ENCODE measurements around the gene CACNA2D3.
"Not testable (repeated sequence)": the region's sequence is repeated elsewhere in the genome, so short reads cannot be mapped to it uniquely, and the experiment has no call there.

The CACNA2D3 gene

DNA sequence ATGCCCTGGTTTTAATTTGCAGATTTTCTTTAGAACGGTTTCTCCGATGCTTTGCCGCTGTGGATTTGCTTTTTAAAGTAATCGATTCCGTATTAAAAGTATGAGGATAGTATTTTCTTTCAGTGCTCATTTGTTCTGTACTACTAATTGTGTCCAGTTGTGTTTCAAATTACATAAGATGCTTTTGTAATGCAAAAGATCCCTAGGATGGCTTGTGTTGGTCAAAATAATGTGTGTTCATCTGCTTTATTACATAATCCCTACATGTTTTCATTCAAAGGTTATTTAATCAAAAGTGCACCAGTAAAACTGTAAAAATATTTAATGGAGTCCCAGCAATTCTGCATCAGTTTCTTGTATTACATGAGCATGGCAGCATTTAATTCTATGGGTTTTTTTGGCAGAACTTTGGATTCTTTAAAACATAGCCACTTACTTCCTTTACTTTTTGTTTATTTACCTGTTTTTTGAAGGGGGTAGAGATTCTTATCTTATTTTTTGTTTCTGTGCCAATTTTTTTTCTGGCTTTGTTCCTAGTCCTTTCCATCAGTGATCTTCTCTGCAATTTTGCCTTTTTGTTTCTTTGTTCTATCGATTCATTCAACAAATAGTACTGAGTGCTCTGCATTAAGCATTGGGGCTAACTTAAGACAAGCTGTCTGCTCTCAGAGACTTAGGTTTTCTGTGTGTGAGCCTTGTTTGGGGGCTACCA is 452.7 kb downstream of the CACNA2D3 start:
- DNase-seq (ENCODE audit: low read depth), result no peak

DNA sequence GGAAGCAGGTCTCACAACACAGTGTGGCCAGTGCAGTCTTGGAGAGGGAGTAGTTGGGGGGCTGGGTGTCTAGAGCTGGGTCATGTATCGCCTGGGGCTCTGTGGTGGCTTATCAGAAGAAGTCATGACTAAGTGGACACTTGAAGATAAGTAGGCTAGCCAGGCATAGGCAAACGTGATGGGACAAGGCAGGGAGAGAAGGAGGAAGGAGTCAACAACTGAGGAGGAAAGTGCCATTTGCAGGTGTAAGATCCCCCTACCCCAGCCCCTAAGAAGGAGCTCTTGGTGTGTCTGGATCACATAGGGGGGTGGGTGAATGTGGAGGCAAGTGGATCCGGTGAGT is 453.2 kb downstream of the CACNA2D3 start:
- DNase-seq (ENCODE audit: low read depth), result no peak

DNA sequence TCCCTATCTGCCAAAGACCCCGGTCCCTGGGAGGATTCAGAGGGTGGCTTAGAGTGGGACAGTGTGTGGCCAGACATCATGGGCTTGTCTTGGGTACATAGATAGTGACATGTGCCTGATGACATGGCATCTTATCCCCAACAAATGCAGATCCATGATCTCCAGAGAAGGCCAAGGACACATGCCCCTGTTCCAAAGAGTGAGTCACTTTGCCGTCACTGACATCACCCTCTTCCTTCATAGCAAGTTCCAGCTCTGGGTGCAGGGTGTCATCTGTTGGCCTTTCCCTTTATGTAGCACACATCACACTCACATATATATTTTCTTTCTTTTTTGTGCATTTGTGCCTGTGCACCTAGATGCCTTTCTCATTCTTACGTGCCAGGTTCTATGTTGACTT is 455.0 kb downstream of the CACNA2D3 start:
- DNase-seq (ENCODE audit: low read depth), result no peak

DNA sequence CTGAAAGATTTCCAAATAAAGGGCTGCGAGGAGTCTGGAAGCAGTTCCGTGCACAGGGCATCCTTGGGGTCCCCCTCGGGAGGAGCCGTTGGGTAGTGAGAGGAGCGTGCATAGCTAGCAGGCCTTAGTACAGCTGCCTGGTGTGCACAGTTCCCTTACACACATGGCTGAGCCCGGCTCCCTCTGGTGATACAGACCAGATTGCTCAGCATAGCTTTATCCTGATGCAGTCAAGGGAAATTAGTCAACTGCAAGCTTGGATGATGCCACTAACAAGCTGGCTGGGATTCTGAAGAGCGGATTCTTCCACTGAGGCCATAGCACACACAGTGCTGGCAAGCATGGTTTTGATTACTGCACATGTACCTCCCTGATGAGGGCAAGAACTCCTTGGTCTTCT is 456.1 kb downstream of the CACNA2D3 start:
- no peak for DNase-seq (ENCODE audit: low read depth)

DNA sequence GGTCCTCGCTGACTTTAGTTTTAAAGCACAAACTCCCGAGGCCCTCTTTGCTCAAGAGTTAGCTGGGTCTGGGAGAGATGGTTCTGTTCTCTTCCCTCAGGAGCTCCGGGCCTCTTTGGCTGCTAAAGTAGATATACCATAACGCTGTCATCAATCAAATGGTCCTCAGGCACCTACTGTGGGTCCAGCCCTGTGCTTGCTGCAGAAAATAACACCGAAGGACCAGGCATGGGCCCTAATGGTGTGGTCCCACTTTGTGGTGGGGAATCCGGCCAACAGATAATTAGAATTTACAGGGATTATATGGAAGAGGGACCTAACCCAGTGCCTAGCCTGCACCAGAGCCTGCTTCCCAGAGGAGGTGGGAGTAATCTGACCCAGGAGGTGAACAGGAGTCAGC is 458.1 kb downstream of the CACNA2D3 start:
- DNase-seq (ENCODE audit: low read depth), result no peak

DNA sequence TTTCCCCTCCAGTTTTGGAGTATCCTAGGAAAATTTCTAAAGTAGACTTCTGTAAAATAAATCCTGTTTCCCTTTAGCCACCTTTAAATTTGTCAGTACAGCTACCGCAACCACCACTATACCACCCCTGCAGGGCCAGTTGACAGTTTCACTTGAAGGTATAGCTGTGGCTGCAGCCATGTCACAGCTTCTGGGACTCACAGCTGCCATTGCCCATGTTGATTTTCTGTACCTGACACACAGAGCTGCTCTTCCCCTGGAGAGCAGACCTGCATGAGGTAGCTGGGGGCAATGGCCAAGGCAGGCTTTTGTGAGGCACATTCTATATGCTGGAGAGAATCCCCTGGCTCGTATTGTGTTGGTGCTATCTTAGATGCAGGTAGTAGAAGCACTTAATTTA is 460.1 kb downstream of the CACNA2D3 start:
- DNase-seq (ENCODE audit: low read depth), result no peak

DNA sequence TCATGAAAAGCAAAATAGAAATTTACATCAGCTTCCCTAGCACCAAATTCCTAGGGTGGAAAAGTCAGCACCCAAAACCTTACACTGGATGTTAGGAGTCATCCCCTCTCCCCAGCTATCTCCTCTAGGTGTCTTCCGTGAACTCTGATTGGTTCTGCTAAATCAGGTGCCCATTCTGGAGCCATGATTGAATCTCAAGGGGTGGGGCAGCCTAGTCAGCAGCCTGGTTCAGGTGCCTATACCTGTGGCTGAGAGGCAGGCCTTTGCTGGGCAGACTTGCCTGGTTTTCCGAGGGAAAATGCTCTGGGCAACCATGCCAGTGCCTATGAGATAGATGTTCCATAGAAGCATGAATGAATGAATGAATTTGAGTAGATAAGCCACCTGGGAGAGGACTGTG is 468.8 kb downstream of the CACNA2D3 start:
- DNase-seq (ENCODE audit: low read depth), result no peak

DNA sequence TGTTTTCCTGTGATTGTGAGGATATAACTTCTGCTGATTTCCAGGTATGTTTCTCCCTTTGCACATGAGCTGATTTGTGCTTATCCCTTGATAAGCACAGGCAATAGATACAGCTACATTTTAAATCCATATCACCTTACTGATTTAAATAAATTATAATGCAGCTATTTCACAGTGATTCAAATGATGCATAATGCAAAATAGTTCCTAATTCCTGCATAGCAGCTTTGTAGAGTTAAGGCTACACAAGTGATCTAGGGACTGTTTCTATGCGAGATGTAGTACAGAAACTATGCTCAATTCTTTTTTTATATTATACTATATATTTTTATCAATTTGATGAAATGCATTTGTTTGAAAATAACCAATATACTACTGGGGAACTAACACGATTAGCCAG is 471.3 kb downstream of the CACNA2D3 start:
- DNase-seq (ENCODE audit: low read depth), result no peak

DNA sequence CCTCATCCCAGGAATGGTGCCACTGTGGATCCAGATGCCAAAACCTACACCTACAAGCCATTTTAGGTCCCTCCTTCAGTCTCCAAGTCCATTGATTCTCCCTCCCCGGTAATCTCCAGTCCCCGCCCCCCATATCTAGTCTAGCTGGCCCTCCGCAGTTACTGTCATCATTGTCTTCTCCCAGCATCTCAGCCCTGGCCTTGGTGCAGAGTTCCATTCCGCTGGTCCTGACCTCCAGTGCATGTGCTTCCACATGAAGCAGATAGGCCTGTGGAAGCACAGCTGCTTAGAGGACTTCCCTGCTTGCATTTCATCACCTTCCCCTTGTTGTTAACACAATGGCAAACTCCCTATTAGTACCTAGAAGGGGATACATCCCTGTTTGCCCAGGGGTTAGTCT is 473.7 kb downstream of the CACNA2D3 start:
- no peak for DNase-seq (ENCODE audit: low read depth)

DNA sequence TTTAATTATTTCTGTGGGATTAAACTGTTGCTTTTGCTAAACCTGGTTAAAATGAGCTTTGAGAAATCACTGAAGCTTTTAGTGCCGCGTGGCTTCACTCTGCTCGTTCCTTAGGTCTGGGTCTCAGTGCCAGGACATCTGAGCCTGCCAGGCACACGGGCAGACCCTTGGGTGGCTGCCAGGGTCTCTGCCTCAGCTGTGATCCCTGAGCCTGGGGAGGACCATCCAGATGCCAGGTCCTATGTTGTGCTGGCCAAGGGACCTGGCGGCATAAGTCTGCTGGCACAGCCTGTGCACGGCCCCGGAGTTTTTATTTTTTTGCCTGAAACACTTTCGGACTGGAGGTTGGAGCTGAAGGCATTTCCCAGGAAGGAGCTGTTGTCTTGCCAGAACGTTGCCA is 477.4 kb downstream of the CACNA2D3 start:
- no peak for DNase-seq (ENCODE audit: low read depth)

DNA sequence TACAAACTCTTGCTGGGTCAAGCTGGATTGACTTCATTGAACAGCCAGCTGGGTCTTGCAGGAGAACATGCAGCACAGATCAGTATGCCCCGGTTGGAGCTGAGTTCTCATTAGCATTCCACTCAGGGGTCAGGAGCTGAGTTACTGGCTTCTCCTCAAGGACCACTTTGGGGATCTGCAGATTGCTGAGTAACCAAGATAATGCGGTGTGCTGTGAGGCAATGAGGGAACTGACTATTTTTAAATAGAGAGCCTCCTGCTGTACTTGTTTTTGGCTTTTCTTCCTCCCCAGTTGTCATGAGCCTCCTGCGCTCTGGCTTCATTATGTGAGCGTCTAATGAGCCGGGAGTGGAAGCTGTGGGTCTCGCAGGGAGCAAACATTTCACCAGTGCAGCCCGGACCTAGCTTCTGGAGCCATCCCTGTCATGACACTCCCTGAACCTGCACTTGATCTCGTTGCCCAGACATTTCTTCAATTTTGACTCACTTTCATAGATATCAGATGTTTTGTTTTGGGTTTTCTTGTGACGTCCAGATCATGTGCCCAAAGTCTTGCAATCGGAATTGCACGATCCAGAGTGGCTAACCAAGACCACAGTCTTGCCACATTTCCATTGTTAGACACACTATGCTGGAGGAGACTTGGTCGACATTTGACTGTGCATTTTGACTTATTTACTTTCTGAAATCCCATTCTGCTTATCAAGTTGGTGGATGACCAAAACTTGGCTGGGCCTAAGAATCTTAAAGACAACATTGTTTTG is 478.3 kb downstream of the CACNA2D3 start:
- no peak for DNase-seq (ENCODE audit: low read depth)

DNA sequence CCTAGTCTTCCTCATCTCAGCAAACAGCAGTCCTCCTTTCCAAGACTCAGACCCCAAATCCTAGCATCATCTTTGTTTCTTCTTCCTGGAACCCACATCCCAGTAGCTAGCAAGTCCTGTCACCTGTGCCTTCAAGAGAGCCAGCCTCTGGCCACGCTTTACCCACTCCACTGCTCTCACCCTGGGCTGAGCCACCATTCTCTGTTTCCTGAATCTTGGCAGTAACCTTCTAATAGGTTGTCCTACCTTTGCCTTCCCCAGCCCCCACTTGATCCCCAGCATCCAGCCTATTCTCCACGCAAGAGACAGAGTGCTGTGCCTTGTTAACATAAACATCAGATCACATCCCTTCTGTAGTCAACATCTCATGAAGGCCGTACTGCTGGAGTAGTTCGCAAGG is 482.1 kb downstream of the CACNA2D3 start:
- no peak for DNase-seq (ENCODE audit: low read depth)

DNA sequence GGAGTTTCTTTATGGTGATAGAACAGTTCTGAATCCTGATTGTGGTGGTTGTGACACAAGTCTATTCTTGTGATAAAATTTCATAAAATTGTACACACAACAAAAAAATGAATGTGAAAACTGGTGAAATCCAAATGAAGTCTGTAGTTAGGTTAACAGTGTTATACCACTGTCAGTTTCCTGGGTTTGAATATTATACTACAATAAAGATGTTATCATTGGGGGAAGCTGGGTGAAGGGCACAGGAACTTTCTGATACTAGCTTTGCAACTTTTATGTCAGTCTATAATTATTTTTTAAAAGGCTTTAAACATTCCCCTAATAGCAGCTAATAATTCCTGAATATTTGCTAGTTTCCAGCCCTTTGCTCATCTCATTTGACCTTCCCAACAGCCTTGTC is 485.7 kb downstream of the CACNA2D3 start:
- DNase-seq (ENCODE audit: low read depth), result no peak

DNA sequence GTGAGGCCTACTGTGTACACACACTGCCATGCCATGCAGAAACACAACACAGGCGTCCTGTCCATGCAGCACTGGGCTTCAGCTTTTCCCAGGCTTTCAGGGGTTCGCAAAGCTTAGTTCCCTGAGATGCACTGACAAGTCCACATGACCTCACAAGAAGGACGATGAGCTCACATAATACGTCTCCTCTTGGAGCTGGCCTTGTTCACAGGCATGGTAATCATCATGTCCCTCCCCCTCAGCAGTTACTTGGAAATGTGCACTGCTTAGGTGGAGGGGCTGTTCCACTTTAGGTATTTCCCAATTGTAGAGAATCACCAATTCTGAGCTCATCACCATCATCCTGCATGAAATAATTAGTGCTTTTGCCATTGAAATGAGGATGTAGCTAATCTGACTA is 496.7 kb downstream of the CACNA2D3 start:
- DNase-seq (ENCODE audit: low read depth), result no peak

DNA sequence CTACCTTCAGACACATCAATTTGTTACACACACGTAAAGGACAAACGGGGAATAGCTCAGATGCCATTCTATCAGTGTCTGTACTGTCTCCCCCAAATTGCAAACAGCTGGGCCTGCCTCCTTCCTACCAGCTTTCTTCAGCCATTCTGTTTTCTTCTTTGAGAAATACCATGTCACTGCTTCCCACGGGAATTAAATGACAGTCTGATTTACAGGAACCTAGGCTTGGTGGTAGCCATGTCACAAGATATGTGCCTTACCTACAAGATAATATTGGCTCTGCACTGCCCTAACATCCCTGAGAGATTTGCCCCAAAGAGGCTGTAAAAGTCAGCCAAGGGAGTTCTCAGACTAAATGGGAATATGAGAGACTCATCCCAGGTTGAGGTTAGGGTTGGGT is 497.2 kb downstream of the CACNA2D3 start:
- DNase-seq (ENCODE audit: low read depth), result no peak

DNA sequence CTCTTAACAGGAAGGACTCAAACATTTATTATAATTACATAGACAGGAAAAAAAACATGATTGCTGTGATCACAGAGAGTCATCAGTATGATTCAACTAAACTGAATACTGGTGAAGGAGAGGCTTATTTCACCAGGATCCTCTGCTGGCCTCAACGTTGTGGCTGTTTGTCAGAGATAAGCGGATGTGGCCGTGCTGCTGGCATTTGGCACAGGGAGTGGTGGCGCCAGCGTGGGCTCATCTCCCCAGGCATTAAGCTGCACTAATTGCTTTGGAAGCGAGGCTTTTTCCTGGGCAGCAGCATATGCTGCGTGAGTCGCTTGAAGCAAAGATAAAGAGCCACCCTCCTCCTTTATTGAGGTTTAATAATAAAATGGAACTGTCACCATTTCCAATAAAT is 498.8 kb downstream of the CACNA2D3 start:
- DNase-seq (ENCODE audit: low read depth), result no peak

DNA sequence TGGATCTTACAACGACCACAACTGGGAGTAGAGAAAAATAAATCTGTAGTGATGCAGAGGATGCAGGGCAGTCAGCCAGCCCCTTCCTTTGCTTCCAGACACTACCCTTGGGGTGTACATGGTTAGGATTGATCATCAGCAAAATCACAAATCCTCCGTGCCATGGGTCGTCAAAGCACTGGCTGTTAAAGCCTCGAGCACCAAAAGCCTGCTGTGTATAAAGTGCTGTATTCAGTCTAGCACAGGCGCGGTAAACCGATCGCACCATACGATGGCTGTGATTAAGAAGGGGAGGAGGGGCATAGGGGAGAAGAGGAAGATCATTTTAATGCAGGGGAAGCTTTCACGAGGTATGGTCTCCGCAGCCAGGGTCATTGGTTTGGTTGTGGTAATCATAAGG is 500.3 kb downstream of the CACNA2D3 start:
- DNase-seq (ENCODE audit: low read depth), result no peak

DNA sequence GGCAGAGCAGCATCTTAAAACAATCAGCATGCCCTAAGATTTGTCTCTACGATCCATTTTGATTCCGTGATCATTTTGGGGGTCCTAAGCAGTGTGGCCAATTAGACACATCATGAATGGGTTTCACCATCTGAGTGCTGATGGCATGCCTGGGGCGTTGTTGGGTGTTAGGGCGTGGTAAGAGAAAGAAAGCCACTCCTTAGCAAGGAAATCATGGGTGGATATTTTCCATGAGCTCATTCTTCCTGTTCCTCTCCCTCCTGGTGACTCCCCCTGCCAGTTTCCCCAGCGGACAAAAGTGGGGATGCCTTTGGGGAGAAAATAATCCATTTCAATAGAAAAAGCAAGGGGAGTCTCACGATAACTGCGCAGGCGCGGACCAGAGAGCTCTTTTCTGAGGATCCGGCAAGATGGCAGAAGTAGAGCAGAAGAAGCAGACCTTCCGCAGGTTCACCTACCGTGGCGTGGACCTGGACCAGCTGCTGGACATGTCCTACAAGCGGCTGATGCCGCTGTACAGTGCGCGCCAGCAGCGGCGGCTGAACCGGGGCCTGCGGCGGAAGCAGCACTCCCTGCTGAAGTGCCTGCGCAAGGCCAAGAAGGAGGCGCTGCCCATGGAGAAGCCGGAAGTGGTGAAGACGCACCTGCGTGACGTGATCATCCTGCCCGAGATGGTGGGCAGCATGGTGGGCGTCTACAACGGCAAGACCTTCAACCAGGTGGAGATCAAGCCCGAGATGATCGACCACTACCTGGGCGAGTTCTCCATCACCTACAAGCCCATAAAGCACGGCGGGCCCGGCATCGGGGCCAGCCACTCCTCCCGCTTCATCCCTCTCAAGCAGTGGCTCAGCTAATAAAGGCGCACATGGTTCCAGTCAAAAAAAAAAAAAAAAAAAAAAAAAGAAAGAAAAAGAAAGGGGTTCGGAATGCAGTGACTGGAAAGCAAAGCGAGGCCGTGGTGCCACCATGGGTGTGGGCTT is 503.7 kb downstream of the CACNA2D3 start:
- no peak for DNase-seq (ENCODE audit: low read depth)

DNA sequence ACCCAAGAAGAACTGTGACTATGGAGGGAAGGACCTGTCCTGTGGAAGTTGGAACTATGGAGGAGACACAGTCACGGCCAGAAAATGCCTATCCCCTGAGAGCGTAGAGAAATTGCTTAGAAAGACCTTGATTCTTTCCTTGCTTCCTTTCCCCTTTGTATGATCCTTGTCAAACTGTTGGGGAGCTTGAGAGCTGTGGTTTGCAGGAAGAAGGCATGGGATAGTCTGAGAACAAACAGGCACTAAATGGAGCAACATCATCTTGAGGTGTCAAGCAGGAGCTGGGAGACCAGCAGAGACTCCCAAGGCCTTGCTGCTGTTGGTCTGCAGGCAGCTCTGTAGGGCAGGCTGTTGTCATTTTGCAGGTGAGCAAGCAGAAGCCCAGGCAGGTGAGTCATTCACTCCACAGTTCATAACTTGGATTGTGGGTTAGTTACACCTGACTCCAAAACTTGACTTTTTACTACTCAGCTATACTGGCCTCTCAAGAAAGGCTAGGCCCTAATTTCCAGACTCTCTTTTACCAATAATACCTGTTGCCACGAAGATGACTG is 506.6 kb downstream of the CACNA2D3 start:
- DNase-seq (ENCODE audit: low read depth), result no peak

DNA sequence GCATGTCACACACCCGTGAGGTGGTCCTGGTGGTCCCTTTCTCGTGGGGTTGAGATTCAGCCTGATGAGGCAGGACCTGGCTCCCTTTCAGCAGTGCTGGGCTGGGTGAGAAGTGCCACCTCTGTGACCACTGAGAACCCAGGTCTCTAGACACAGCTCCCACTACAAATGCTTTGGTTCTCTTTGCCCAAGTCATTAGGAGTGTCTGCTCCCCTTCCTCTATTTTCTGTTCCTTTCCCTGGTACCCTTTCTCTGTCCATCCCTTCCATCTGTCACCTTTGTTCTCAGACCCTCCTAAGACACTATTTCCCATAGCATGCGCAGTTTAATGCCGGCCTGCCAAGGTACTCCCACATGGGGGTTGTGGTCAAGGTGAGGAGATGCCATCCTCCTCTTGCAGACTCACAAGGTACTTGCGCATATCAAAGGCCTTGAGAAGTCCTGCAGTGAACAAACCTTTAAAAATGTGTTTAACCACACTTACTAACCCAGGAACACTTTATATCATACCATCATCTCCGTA is 507.8 kb downstream of the CACNA2D3 start:
- no peak for DNase-seq (ENCODE audit: low read depth)

DNA sequence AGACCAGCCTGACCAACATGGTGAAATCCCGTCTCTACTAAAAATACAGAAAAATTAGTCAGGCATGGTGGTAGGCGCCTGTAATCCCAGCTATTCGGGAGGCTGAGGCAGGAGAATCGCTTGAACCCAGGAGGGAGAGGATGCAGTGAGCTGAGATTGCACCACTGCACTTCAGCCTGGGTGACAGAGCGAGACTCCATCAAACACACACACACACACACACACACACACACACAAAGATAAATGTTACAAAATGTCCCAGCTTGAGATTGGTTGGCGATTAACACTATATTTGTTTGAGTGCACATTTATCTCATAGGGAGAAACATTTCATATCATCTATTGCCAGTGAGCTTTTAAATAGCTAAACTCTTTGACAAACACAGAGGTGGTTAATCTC is 508.6 kb downstream of the CACNA2D3 start:
- DNase-seq (ENCODE audit: low read depth), result not testable (repeated sequence)

Measured in activated T-helper 1 cell treated with Interleukin-2 at 50 U/mL for 16 hours (primary cell).